DND-41 (cell line): ENCODE results near the gene GAREM2.

Experiments used
- EZH2 ChIP-seq: IDR thresholded peaks from 3 replicates; pipeline ENCODE4 v1.6.1; 2012; ENCODE audit warnings: borderline replicate concordance, low read depth, mild to moderate bottlenecking, moderate library complexity, low read length, inconsistent platforms; ENCODE audit not compliant: severe bottlenecking
- TF ChIP-seq, protein P1 (sequence below): IDR thresholded peaks from 2 replicates; pipeline ENCODE4 v1.5.1; 2012; ENCODE audit warnings: borderline replicate concordance, low read length, moderate library complexity, mild to moderate bottlenecking; ENCODE audit not compliant: poor library complexity, severe bottlenecking; ENCODE audit errors: extremely low read depth

GRCh38 chr2:26172189-26172870, 558 bp upstream of the GAREM2 start:
- TF ChIP-seq, protein P1, sequence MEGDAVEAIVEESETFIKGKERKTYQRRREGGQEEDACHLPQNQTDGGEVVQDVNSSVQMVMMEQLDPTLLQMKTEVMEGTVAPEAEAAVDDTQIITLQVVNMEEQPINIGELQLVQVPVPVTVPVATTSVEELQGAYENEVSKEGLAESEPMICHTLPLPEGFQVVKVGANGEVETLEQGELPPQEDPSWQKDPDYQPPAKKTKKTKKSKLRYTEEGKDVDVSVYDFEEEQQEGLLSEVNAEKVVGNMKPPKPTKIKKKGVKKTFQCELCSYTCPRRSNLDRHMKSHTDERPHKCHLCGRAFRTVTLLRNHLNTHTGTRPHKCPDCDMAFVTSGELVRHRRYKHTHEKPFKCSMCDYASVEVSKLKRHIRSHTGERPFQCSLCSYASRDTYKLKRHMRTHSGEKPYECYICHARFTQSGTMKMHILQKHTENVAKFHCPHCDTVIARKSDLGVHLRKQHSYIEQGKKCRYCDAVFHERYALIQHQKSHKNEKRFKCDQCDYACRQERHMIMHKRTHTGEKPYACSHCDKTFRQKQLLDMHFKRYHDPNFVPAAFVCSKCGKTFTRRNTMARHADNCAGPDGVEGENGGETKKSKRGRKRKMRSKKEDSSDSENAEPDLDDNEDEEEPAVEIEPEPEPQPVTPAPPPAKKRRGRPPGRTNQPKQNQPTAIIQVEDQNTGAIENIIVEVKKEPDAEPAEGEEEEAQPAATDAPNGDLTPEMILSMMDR = no peak
- no peak for TF ChIP-seq EZH2
